Measurements from ENCODE around the gene C10orf88.
"Not testable (repeated sequence)": the region's sequence is repeated elsewhere in the genome, so short reads cannot be mapped to it uniquely, and the experiment has no call there.

C10orf88 gene

GRCh38 chr10:122957474-122957873 is 3.4 kb upstream of the C10orf88 start:
- DNase-seq (ENCODE audit: low read depth) = no peak

- no peak for DNase-seq (ENCODE audit: low read depth)
These were observed 1.9 kb upstream of the C10orf88 start for GRCh38 chr10:122955892-122956291.

DNA sequence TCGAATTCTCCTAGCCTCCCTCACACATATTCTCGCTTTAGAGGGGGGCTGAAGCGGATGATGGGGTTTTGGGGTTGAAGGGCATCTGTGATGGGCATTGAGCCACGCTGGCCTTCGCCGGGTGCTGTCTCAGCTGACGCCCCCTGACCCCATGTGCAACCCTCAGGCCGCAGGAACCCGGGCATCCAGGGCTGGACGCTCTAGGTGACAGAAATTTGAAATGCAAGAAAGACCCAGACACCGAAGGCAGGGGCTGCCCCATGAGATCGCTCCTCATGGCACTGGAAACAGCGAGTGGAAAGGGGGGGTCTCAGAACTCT is 664 bp upstream of the C10orf88 start:
- DNase-seq (ENCODE audit: low read depth) = no peak

DNA sequence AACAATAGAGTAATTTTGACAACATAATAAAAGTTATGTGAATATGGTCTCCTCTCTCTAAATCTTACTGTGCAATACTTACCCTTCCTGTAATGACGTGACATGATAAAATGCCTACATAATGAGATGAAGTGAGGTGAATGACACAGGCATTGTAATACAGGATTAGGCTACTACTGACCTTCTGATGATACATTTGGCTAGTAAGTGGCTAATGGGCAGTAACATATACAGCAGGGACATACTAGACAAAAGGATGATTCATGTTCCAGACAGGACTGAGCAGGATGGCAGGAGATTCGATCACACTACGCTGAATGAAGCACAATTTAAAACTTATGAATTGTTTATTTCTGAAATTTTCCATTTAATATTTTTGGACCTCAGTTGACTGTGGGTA is 4.7 kb downstream of the C10orf88 start:
- DNase-seq (ENCODE audit: low read depth) = no peak

GRCh38 chr10:122939856-122940543 is 14.0 kb downstream of the C10orf88 start:
- DNase-seq (ENCODE audit: low read depth) = no peak

GRCh38 chr10:122939133-122939855 is 14.7 kb downstream of the C10orf88 start:
- DNase-seq (ENCODE audit: low read depth) = no peak

- DNase-seq (ENCODE audit: low read depth) = peak; percentile 32
These were observed 22.7 kb downstream of the C10orf88 start for GRCh38 chr10:122931088-122931906.

- DNase-seq (ENCODE audit: low read depth) = no peak
These were observed 23.9 kb downstream of the C10orf88 start for GRCh38 chr10:122930140-122930539.

- DNase-seq (ENCODE audit: low read depth) = no peak
These were observed 38.3 kb downstream of the C10orf88 start for GRCh38 chr10:122915700-122916099.

DNA sequence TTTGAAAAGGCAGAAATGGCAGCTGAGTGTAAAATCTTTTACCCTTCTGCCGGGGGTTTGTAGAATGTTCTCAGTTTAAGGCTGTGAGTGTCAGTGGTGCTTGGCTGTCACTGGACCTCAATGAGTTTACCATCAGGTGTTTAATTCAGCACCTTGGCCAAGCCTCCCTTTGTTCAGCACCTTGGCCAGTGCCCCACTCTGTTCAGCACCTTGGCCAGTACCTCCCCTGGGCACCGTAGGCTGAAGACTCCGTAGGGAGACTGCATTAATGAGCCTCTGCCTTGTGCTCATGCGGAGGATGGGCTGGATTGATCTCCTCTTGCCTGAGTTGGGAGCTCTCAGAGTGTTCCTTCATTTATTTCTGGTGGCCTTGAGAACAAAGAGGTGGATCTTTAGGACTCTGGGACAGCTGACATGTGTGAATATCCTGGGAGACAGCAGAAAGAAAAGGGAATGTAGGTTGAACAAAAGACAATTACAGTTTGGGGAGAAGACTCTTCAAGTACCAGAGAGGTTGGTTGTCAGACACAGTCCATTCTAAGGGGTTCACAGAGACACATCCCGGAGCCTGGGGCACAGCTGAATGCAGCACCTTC is 42.0 kb downstream of the C10orf88 start:
- no peak for DNase-seq (ENCODE audit: low read depth)

GRCh38 chr10:122910310-122910709 is 43.7 kb downstream of the C10orf88 start, which contains the start of gene FAM24A:
FAM24A (plus strand) TSS chr10:122910610; CDS start chr10:122911635, 1,025 bp downstream.
- no peak for DNase-seq (ENCODE audit: low read depth)

DNA sequence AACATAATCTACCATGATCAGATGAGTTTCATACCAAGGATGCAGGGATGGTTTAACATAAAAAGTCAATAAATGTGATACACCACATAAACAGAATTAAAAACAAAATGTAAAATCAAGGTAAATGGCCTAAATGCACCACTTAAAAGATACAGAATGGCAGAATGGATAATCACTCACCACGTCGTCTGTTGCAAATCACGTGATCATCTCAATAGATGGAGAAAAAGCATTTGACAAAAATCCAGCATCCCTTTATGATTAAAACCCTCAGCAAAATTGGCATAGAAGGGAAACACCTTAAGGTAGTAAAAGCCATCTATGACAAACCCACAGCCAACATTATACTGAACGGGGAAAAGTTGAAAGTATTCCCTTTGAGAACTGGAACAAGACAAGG is 50.2 kb downstream of the C10orf88 start:
- not testable (repeated sequence) for DNase-seq (ENCODE audit: low read depth)

GRCh38 chr10:122894261-122894944 is 59.6 kb downstream of the C10orf88 start:
- DNase-seq (ENCODE audit: low read depth) = no peak

- no peak for DNase-seq (ENCODE audit: low read depth)
These were observed 69.9 kb downstream of the C10orf88 start for GRCh38 chr10:122884166-122884565.

GRCh38 chr10:122882766-122883165 is 71.3 kb downstream of the C10orf88 start:
- DNase-seq (ENCODE audit: low read depth) = no peak

Data from CMK (cell line).